ENCODE results near the gene RECK. TPM values are rescaled to one million over a fixed set of nuclear protein-coding genes. Genes with fewer than 3 reads are reported as not detected.

The RECK gene
- total RNA-seq, 1 experiment from 2014 or later, result 10.3 TPM

DNA sequence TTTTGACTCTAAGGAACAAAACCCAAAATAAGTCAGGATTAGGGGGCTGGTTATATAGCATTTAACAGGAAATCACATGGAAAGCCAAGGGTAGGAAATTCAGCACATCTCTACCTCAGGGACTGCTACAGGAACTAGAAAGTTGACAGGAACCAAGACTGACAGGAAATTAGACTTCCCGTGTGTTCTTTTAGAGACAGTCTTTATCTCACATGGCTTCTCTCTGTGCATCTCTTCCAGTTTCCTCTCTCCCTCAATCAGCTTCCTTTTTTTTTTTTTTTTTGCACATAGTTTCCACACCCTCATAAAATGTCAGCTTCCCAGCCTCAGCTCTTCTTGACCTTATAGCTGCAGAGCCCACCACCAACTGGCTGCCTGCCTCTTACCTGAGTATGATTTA, 4.8 kb downstream of the RECK start:
- Histone ChIP-seq H3K79me2 (ENCODE audit: insufficient read depth, low read length) (peaks cover 5% of the 10 kb centered on the region; the same call in 1 of the 2 replicates), H2BK120ac (ENCODE audit: low read depth, low read length, poor library complexity, severe bottlenecking) (no peak overlapping the region), H3K4ac (ENCODE audit: low read depth, low read length) (no peak overlapping the region), H3K27ac (ENCODE audit: insufficient read length, low read depth, low read length) (no peak overlapping the region), H4K91ac (ENCODE audit: insufficient read length, low read depth, low read length) (no peak overlapping the region), H3K4me2 (ENCODE audit: insufficient read depth, insufficient read length, low read length) (no peak overlapping the region), H3K23ac (ENCODE audit: insufficient read length, low read depth, low read length) (no peak overlapping the region), H2BK20ac (ENCODE audit: low read depth, low read length, poor library complexity, severe bottlenecking) (no peak overlapping the region), H2AFZ (ENCODE audit: low read length) (no peak overlapping the region), H3K14ac (ENCODE audit: insufficient read depth, low read length) (no peak overlapping the region), H3K79me1 (ENCODE audit: insufficient read depth, low read depth, low read length, poor library complexity, severe bottlenecking) (peaks cover 3% of the 10 kb centered on the region), H3K27me3 (ENCODE audit: insufficient read depth, low read length) (no peaks in the 10 kb centered on the region), H2BK15ac (ENCODE audit: low read depth, low read length) (no peak overlapping the region), H2BK5ac (ENCODE audit: insufficient read length, low read length) (no peak overlapping the region), H3K56ac (ENCODE audit: insufficient read length, low read depth, low read length) (no peak overlapping the region), H3K23me2 (ENCODE audit: insufficient read length, low read depth, low read length, poor library complexity, severe bottlenecking) (peaks cover 3% of the 10 kb centered on the region), H4K5ac (ENCODE audit: insufficient read length, low read depth, low read length) (no peak overlapping the region), H2AK5ac (ENCODE audit: insufficient read length, low read length) (no peak overlapping the region), H3T11ph (ENCODE audit: low read length) (no peak overlapping the region), H2BK12ac (ENCODE audit: insufficient read length, low read depth, low read length) (no peak overlapping the region), H3K4me1 (ENCODE audit: insufficient read depth, low read length) (no peaks in the 10 kb centered on the region; the same call in 1 of the 2 replicates), H4K8ac (replicated peaks; ENCODE audit: insufficient read length, low read depth, low read length) (no peak overlapping the region), H4K20me1 (ENCODE audit: control insufficient read depth, insufficient read depth, insufficient read length) (peaks cover 2% of the 10 kb centered on the region), H3K9ac (ENCODE audit: extremely low read depth, insufficient read length, low read length) (no peak overlapping the region), H3K18ac (ENCODE audit: insufficient read length, low read depth, low read length) (no peak overlapping the region), H3K9me3 (ENCODE audit: control insufficient read depth, low read depth, low read length) (no peaks in the 10 kb centered on the region)
- Mint-ChIP-seq H3K27ac (no peak overlapping the region; a peak in 1 of 7 replicates), H3K27me3 (ENCODE audit: low read depth) (no peaks in the 10 kb centered on the region), H3K4me1 (peaks cover 23 to 39% of the 10 kb centered on the region in 2 experiments), H3K36me3 (ENCODE audit: insufficient read depth in 1 of 3, low read depth in 3 of 3) (0 out of 7 replicates have a peak, but pooled peaks cover 0 to 4% (median 0%) of the 10 kb centered on the region in 3 experiments), H3K4me3 (no peak overlapping the region), H3K9me3 (no peaks in the 10 kb centered on the region)
- no peak for DNase-seq
- WGBS (ENCODE audit: extremely low coverage, insufficient read length, low lambda C conversion rate), result no CpG with 5 or more reads among the region's 1 CpG
- TF ChIP-seq CTCF (conservative IDR thresholded peaks at IDR 0.05), result no peak

Data from H9 (cell line).